Coronary artery (tissue), 2 donors: ENCODE measurements around the gene ESYT2.

Experiments
- DNase-seq: peaks from one replicate; pipeline ENCODE4 v3.0.0-alpha.2; 2017; ENCODE audit warnings: low spot score
- H3K27ac ChIP-seq, 2 donors: fragments of 200-600 bp; sonication (generic); one replicate each; pipeline ENCODE4 v1.5.1; 2016 to 2019
- H3K4me3 ChIP-seq: fragments of 200-600 bp; sonication (generic); 2 replicates; pipeline ENCODE4 v1.5.1; 2016; ENCODE audit warnings: mild to moderate bottlenecking, moderate library complexity
- TF ChIP-seq, protein P1 (sequence below): fragments of 200-600 bp; sonication (generic); IDR thresholded peaks from one replicate; pipeline ENCODE4 v1.5.1; 2019; ENCODE audit warnings: antibody characterized with exemption

The ESYT2 gene

DNA sequence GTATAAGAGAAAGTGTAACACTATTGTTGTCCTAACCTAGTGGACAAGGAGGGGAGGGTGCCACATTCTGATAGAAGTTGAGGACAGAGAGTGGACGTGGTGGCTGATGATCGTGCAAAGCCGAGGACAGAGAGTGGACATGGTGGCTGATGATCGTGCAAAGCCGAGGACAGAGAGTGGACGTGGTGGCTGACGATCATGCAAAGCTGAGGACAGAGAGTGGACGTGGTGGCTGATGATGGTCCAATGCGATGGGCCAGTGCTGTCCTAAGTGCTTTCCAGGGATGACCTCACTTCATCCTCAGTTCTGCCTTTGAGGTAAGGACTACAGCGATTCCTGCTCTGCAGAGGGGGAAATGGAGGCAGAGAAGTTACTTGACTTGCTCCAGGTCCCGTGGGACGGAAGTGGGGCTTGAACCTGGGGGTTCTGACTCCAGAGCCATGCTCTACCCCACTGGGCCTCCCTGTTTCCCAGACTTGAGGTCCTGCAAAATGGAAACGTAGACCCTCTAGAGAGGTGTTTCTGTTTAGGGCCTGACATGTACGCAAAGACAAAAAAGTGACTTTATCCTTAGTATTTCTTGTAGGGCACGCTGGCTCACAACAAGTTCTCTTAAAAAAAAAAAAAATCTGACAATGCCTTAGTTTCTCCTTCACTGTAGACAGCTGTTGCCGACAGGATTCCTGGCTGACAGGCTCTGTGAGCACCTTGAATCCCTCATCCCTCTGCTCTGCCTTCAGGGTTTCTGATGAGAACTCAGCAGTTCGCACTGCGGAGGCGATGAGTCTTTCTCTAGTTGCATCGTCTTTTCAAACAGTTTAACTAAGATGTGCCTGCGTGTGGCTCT lies 104.4 kb downstream of the ESYT2 start:
- no peak overlapping the region for H3K4me3 ChIP-seq
- no peak for DNase-seq
- no peak overlapping the region for H3K27ac ChIP-seq
- TF ChIP-seq, protein P1, sequence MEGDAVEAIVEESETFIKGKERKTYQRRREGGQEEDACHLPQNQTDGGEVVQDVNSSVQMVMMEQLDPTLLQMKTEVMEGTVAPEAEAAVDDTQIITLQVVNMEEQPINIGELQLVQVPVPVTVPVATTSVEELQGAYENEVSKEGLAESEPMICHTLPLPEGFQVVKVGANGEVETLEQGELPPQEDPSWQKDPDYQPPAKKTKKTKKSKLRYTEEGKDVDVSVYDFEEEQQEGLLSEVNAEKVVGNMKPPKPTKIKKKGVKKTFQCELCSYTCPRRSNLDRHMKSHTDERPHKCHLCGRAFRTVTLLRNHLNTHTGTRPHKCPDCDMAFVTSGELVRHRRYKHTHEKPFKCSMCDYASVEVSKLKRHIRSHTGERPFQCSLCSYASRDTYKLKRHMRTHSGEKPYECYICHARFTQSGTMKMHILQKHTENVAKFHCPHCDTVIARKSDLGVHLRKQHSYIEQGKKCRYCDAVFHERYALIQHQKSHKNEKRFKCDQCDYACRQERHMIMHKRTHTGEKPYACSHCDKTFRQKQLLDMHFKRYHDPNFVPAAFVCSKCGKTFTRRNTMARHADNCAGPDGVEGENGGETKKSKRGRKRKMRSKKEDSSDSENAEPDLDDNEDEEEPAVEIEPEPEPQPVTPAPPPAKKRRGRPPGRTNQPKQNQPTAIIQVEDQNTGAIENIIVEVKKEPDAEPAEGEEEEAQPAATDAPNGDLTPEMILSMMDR = no peak

DNA sequence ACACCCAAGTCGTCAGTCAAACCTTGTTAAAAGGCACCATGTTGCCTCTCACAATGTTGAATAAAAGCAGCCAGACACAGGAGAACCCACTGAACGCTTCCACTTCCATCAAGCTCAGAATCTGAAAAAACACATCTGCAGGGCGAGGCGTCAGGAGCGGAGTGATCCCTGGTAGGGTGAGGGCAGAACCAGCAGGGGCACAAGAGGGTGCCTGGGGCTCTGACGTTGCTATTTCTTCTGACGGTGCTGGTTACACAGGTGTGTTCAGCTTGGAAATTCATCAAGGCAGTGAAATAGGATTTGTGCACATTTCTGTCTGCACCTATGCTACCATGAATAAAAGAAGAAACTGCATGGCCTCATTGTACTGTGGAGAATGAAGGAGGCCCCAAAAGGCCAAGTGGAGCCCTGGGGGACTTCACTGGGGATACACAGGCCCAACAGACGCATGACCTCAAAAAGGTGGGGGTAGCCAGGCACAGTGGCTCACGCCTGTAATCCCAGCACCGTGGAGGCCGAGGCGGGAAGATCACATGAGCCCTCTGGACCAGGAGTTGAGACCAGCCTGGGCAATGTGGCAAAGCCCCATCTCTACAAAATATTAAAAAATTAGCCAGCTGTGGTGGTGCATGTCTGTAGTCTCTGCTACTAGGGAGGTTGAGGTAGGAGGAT lies 105.5 kb downstream of the ESYT2 start:
- TF ChIP-seq, protein P1 = no peak

DNA sequence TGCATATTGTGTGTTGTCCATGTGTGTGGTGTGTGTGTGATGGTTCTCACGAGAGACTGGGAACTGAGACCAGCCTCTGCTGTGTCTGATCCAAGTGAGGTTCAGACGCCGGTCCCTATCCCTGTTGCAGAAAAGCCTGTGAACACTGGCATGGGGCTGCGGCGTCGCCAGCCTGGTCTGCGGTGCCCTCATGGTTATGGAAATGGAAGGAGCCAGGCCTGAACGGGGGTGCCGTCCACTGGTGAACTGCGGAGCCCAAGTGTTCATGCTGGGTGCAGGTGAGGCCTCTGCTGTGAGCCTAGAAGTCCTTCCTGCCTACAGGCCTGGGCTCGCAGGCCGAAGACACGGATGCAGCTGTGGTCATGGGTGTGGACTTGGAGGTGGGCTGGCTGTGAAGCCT lies 106.0 kb downstream of the ESYT2 start:
- no peak overlapping the region for H3K4me3 ChIP-seq
- DNase-seq = no peak
- H3K27ac ChIP-seq = no peak overlapping the region
- TF ChIP-seq, protein P1 = no peak

More for the DNA sequence above, 105.5 kb downstream of the ESYT2 start:
- no peak overlapping the region for H3K4me3 ChIP-seq
- no peak overlapping the region for H3K27ac ChIP-seq
- DNase-seq = no peak

DNA sequence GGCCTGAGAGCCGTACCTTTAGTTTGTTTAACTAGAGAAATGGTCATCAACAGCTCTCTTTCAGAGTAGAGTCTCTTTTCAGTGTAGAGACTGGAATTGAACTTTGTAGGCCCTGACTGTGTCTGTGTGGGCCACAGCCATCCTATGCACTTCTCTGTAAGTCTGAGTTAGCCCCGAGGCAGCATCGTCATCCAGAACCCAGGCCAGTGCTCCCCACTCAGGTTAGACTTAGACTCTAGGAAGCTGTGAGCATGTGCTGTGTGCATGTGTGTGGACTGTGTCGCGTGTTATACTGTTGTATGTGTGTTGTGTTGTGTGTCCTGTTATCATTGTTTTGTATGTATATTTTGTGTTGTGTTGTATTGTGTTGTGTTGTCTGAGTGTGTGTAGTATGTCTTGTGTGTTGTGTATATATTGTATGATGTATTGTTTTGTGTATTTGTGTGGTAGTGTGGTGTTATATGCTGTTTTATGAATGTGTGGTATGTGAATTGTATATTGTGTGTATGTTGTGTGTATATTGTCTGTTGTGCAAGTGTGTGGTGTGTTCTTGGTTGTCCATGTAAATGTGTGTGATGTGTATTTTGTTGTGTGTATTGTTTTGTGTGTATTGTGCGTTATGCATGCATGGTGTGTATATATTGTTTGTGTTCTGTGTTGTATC lies 106.6 kb downstream of the ESYT2 start:
- no peak for DNase-seq
- no peak overlapping the region for H3K27ac ChIP-seq
- TF ChIP-seq, protein P1 = no peak
- no peak overlapping the region for H3K4me3 ChIP-seq

DNA sequence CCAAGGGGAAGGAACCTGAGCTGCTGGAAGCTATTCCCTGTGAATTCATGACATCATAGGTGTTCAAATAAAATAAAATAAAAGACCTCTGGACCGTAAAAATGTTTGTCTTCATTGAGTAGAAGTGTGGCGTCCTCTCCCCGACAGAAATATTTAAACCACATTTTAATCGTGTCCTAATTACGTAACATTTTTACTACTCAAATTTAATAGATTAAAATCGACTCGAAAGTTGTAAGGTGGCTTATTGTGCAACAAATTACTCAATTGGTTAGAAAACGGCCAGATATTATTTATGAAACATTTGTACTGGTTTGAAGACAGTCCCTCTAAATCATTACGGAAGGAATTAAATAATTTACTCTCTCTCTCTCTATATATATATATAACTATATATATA lies 109.2 kb downstream of the ESYT2 start:
- TF ChIP-seq, protein P1 = no peak
- DNase-seq = no peak
- H3K4me3 ChIP-seq = no peak overlapping the region
- no peak overlapping the region for H3K27ac ChIP-seq

DNA sequence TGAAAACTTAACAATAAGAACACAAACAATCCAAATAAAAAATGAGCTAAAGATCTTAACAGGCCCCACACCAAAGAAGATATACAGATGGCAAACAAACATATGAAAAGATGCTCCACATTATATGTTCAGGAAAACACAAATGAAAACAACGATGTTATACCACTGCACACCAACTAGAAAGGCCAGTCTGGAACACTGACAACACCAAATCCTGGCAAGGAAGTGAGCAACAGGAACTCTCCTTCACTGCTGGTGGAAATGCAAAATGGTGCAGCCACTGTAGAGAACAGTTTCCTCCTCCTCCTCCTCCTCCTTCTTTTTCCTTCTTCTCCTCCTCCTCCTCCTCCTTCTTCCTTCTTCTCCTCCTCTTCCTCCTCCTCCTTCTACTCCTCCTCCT lies 112.5 kb downstream of the ESYT2 start:
- no peak for DNase-seq
- no peak overlapping the region for H3K4me3 ChIP-seq
- H3K27ac ChIP-seq = no peak overlapping the region
- TF ChIP-seq, protein P1 = no peak
